DOHH2 (cell line): ENCODE results near the gene MTX2.

Source experiments
- CTCF ChIP-seq: fragments of 200-600 bp; sonication (generic); IDR thresholded peaks from one replicate; pipeline ENCODE4 v1.5.1; 2014; ENCODE audit warnings: antibody characterized with exemption, mild to moderate bottlenecking, low read depth, low read length; ENCODE audit not compliant: poor library complexity, severe bottlenecking
- EZH2phosphoT487 ChIP-seq: fragments of 200-600 bp; sonication (generic); IDR thresholded peaks from 2 replicates; pipeline ENCODE4 v1.6.1; 2017; ENCODE audit warnings: borderline replicate concordance, mild to moderate bottlenecking, antibody characterized with exemption, low read length, moderate library complexity, mixed read lengths

- TF ChIP-seq CTCF, result no peak
- no peak for TF ChIP-seq EZH2phosphoT487
Measured at GRCh38 chr2:176234156-176234555, 35.1 kb upstream of the MTX2 start.
